ENCODE results near the gene SEL1L3. TPM values are rescaled to one million over a fixed set of nuclear protein-coding genes. Genes with fewer than 3 reads are reported as not detected.

Gene SEL1L3
- total and polyA plus RNA-seq, 4 donors = 3.3 to 13.1 (median 5.7) TPM

DNA sequence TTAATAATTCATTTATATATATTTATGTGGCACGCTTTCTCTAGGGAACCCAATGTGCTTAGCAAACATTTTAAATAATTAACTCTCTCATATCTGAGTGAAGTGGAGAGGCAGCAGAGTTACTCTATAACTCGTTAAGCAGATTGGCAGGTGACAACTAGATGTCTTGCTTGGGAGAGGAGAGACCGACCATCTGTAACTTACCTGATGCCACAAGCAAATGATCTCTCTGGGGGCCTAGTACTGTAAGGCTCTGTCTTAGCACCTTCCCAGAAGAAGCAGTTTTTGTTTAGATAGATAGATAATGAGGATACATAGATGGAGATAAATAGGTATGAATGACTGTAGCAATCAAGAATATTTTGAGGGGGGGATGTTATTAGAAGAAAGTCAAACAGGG lies 11.9 kb upstream of the SEL1L3 start (continued):
- no peak for TF ChIP-seq ZBTB33 (IDR thresholded peaks at IDR 0.05)
- TF ChIP-seq TAF1 (conservative IDR thresholded peaks at IDR 0.05) = no peak

- DNase-seq (ENCODE audit: low spot score) = no peak
- Histone ChIP-seq H3K4me1 (ENCODE audit: control insufficient read depth in 4 of 4, insufficient read depth in 4 of 4, low read length in 3 of 4) (no peaks in the 10 kb centered on the region), H3K9me3 (ENCODE audit: control insufficient read depth in 4 of 4, low read length in 3 of 4) (no peaks in the 10 kb centered on the region), H3K9ac (ENCODE audit: low read depth in 1 of 2, low read length in 2 of 2) (no peak overlapping the region), H3K36me3 (ENCODE audit: control insufficient read depth in 4 of 4, insufficient read depth in 3 of 4, low read depth in 1 of 4, low read length in 3 of 4) (no peaks in the 10 kb centered on the region), H3K27ac (ENCODE audit: low read depth in 1 of 2, low read length in 2 of 2) (no peak overlapping the region), H3K27me3 (ENCODE audit: control insufficient read depth in 4 of 4, insufficient read depth in 4 of 4, low read length in 3 of 4) (no peaks in the 10 kb centered on the region), H3K4me3 (ENCODE audit: low read depth in 1 of 3, low read length in 3 of 3) (no peak overlapping the region)
- TF ChIP-seq TAF1 (conservative IDR thresholded peaks at IDR 0.05) (no peak), JUND (IDR thresholded peaks at IDR 0.05) (no peak), RAD21 (IDR thresholded peaks at IDR 0.05) (no peak), HNF4G (IDR thresholded peaks at IDR 0.05) (no peak), RXRA (IDR thresholded peaks at IDR 0.05) (no peak), NR2F2 (IDR thresholded peaks at IDR 0.05) (no peak), YY1 (IDR thresholded peaks at IDR 0.05) (no peak), ZBTB33 (IDR thresholded peaks at IDR 0.05) (no peak), SP1 (IDR thresholded peaks at IDR 0.05) (no peak), EGR1 (IDR thresholded peaks at IDR 0.05; ENCODE audit: low read depth in 2 of 2) (no peak), FOXA2 (IDR thresholded peaks at IDR 0.05) (no peak), CTCF (IDR thresholded peaks at IDR 0.05; ENCODE audit: low read depth, low read length, missing input control) (no peak), FOXA1 (IDR thresholded peaks at IDR 0.05) (no peak), GABPA (IDR thresholded peaks at IDR 0.05 in 1 of 2, conservative IDR thresholded peaks at IDR 0.05 in 1 of 2) (no peak), HNF4A (conservative IDR thresholded peaks at IDR 0.05) (no peak), MAX (IDR thresholded peaks at IDR 0.05) (no peak)
- TF ChIP-seq, protein P1, sequence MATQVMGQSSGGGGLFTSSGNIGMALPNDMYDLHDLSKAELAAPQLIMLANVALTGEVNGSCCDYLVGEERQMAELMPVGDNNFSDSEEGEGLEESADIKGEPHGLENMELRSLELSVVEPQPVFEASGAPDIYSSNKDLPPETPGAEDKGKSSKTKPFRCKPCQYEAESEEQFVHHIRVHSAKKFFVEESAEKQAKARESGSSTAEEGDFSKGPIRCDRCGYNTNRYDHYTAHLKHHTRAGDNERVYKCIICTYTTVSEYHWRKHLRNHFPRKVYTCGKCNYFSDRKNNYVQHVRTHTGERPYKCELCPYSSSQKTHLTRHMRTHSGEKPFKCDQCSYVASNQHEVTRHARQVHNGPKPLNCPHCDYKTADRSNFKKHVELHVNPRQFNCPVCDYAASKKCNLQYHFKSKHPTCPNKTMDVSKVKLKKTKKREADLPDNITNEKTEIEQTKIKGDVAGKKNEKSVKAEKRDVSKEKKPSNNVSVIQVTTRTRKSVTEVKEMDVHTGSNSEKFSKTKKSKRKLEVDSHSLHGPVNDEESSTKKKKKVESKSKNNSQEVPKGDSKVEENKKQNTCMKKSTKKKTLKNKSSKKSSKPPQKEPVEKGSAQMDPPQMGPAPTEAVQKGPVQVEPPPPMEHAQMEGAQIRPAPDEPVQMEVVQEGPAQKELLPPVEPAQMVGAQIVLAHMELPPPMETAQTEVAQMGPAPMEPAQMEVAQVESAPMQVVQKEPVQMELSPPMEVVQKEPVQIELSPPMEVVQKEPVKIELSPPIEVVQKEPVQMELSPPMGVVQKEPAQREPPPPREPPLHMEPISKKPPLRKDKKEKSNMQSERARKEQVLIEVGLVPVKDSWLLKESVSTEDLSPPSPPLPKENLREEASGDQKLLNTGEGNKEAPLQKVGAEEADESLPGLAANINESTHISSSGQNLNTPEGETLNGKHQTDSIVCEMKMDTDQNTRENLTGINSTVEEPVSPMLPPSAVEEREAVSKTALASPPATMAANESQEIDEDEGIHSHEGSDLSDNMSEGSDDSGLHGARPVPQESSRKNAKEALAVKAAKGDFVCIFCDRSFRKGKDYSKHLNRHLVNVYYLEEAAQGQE (IDR thresholded peaks at IDR 0.05) = no peak
- TF ChIP-seq, protein P2, sequence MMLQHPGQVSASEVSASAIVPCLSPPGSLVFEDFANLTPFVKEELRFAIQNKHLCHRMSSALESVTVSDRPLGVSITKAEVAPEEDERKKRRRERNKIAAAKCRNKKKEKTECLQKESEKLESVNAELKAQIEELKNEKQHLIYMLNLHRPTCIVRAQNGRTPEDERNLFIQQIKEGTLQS (IDR thresholded peaks at IDR 0.05) = no peak
- 81% methylated on average over 7 of the region's 7 CpGs for WGBS
These were observed 10.9 kb upstream of the SEL1L3 start for GRCh38 chr4:25873632-25874129.
